Measurements from ENCODE around the gene PHLPP1. TPM values are rescaled to one million over a fixed set of nuclear protein-coding genes. Genes with fewer than 3 reads are reported as not detected.

The PHLPP1 gene
- total and polyA plus RNA-seq, 9 of the 15 experiments (the other 6 are each of a cell fraction or from before 2014, with no cell fraction given), result 0.56 to 9.0 (median 4.5) TPM

- in situ Hi-C loops (cut with MboI) (no loop called here), intact Hi-C loops (cut with micrococcal nuclease) (no loop called here)
- TF ChIP-seq TBP (optimal IDR thresholded peaks at IDR 0.05; ENCODE audit: low read depth, low read length) (no peak), FOXJ2 (tag; IDR thresholded peaks at IDR 0.05) (no peak), LCOR (CRISPR knock-in tag; IDR thresholded peaks at IDR 0.05) (no peak), MNT (conservative IDR thresholded peaks at IDR 0.05) (no peak), JUND (IDR thresholded peaks at IDR 0.05; ENCODE audit: borderline replicate concordance, low read depth, low read length) (no peak), JUND (tag; IDR thresholded peaks at IDR 0.05; ENCODE audit: borderline replicate concordance, low read depth, low read length) (no peak), SRSF7 (optimal IDR thresholded peaks at IDR 0.05; ENCODE audit: low read depth, low read length) (no peak), NCOA2 (IDR thresholded peaks at IDR 0.05; ENCODE audit: partially characterized antibody in 2 of 2) (no peak)
- WGBS (ENCODE audit: insufficient coverage, low coverage, missing lambda C conversion rate), result 65% methylated on average over 3 of the region's 3 CpGs
- Histone ChIP-seq H4K20me1 (replicated peaks; ENCODE audit: control insufficient read depth, insufficient read depth, low read length) (no peaks in the 10 kb centered on the region), H3K36me3 (ENCODE audit: control insufficient read depth, insufficient read depth, low read length) (no peaks in the 10 kb centered on the region), H2AFZ (ENCODE audit: low read depth, low read length) (no peak overlapping the region), H3K27ac (ENCODE audit: extremely low read depth, low read depth, low read length) (no peak overlapping the region), H3K4me1 (replicated peaks in 1 of 2; ENCODE audit: control insufficient read depth in 2 of 2, insufficient read depth in 2 of 2, low read length in 2 of 2) (peaks cover 3 to 7% of the 10 kb centered on the region in 2 experiments; a peak in 3 of 5 replicates), H3K9me3 (replicated peaks; ENCODE audit: control insufficient read depth, insufficient read depth, low read depth, low read length) (no peaks in the 10 kb centered on the region), H3K4me2 (ENCODE audit: insufficient read depth, low read length) (no peak overlapping the region), H3K79me2 (ENCODE audit: control insufficient read depth, insufficient read depth, low read length) (no peaks in the 10 kb centered on the region; the same call in 2 of the 3 replicates), H3K9me1 (ENCODE audit: control insufficient read depth, insufficient read depth, low read length) (no peaks in the 10 kb centered on the region), H3K4me3 (no peak overlapping the region), H3K27me3 (ENCODE audit: control insufficient read depth in 2 of 2, insufficient read depth in 2 of 2, low read length in 2 of 2) (no peaks in the 10 kb centered on the region), H3K9ac (ENCODE audit: insufficient read depth in 1 of 2, low read depth in 2 of 2, low read length in 2 of 2) (no peak overlapping the region)
- POLR2A ChIA-PET, result interaction anchor here (1.1 kb wide), 1 partner anchor 11 kb away, joined by 3 read pairs; no protein-coding TSS in a partner anchor
- DNase-seq (ENCODE audit: extremely low read depth in 1 of 4, low spot score in 3 of 4) (no peak), FAIRE-seq (no peak), ATAC-seq (no peak)
- BruUV-seq (replicated peaks), result no TSS peak
- CTCF ChIA-PET (ENCODE audit: low intra/inter-chr PET ratio), result no interaction called here
Measured at GRCh38 chr18:62878305-62878704, 163.0 kb downstream of the PHLPP1 start.
